ENCODE measurements around the gene KLHDC7A.

The KLHDC7A gene

GRCh38 chr1:18491168-18491567 is 10.4 kb downstream of the KLHDC7A start:
- TF ChIP-seq CTCF (IDR thresholded peaks at IDR 0.05; ENCODE audit: low read depth, low read length, missing control alignments) = no peak
- no peak overlapping the region for H3K4me3 ChIP-seq (replicated peaks; ENCODE audit: low read depth, low read length)
- DNase-seq (ENCODE audit: extremely low read depth, low read depth) = no peak

- no peak for DNase-seq (ENCODE audit: extremely low read depth, low read depth)
- TF ChIP-seq CTCF (IDR thresholded peaks at IDR 0.05; ENCODE audit: low read depth, low read length, missing control alignments) = no peak
- H3K4me3 ChIP-seq (replicated peaks; ENCODE audit: low read depth, low read length) = no peak overlapping the region
These were observed 13.6 kb downstream of the KLHDC7A start for GRCh38 chr1:18494304-18494703.

- TF ChIP-seq CTCF (IDR thresholded peaks at IDR 0.05; ENCODE audit: low read depth, low read length, missing control alignments) = no peak
- DNase-seq (ENCODE audit: extremely low read depth, low read depth) = no peak
- H3K4me3 ChIP-seq (replicated peaks; ENCODE audit: low read depth, low read length) = no peak overlapping the region
These were observed 14.9 kb downstream of the KLHDC7A start for GRCh38 chr1:18495635-18496034.

GRCh38 chr1:18496056-18496455 is 15.3 kb downstream of the KLHDC7A start:
- no peak for DNase-seq (ENCODE audit: extremely low read depth, low read depth)
- H3K4me3 ChIP-seq (replicated peaks; ENCODE audit: low read depth, low read length) = no peak overlapping the region
- no peak for TF ChIP-seq CTCF (IDR thresholded peaks at IDR 0.05; ENCODE audit: low read depth, low read length, missing control alignments)

- DNase-seq (ENCODE audit: extremely low read depth, low read depth) = no peak
- TF ChIP-seq CTCF (IDR thresholded peaks at IDR 0.05; ENCODE audit: low read depth, low read length, missing control alignments) = no peak
- no peak overlapping the region for H3K4me3 ChIP-seq (replicated peaks; ENCODE audit: low read depth, low read length)
These were observed 15.9 kb downstream of the KLHDC7A start for GRCh38 chr1:18496497-18497235.

GRCh38 chr1:18501833-18502232 is 21.1 kb downstream of the KLHDC7A start:
- DNase-seq (ENCODE audit: extremely low read depth, low read depth) = no peak
- no peak for TF ChIP-seq CTCF (IDR thresholded peaks at IDR 0.05; ENCODE audit: low read depth, low read length, missing control alignments)
- no peak overlapping the region for H3K4me3 ChIP-seq (replicated peaks; ENCODE audit: low read depth, low read length)

- no peak for DNase-seq (ENCODE audit: extremely low read depth, low read depth)
- H3K4me3 ChIP-seq (replicated peaks; ENCODE audit: low read depth, low read length) = no peak overlapping the region
- no peak for TF ChIP-seq CTCF (IDR thresholded peaks at IDR 0.05; ENCODE audit: low read depth, low read length, missing control alignments)
These were observed 23.9 kb downstream of the KLHDC7A start for GRCh38 chr1:18504609-18505008.

Measured in HFF-Myc (cell line).